ENCODE measurements around the gene LRPAP1. TPM values are rescaled to one million over a fixed set of nuclear protein-coding genes. Genes with fewer than 3 reads are reported as not detected.

LRPAP1 gene
- total and polyA plus RNA-seq, 10 of the 15 experiments (the other 5 are each of a cell fraction or from before 2014, with no cell fraction given), result 1.0 to 100 (median 51.1) TPM

DNA sequence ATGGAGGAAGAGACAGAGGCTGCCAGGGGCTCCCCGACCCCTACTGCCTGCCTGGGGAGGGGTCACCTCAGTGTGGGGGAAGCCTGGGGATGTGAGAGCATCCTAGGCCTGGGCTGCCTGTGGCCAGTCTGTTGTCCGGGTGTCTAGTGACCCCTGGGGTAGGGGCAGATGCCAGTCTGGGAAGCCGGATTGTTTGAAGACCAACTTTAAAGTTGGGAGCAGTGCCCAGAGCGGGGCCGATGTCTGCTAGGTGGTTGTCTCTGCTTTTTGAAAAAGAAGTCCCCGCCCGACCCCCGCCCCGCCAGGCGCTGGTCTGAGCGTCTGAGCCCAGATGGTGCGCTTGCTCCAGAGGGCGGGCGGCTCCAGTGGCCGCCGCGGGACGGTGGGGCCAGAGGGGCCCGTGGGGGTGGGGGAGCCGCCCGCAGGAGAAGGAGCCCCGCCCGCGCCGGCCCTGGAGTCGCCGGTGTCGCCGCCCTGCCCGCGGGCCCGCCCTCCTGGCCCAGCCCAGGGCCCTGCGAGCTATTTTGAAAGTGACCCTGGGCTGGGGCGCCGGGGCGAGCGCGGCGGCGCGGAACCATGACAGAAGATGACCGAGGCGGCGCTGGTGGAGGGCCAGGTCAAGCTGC lies 69.3 kb downstream of the LRPAP1 start, which contains the start of gene DOK7:
DOK7 (plus strand) TSS at position 517 of the 626 bp plus-strand sequence; CDS start at position 587, 70 bp downstream.
- TF ChIP-seq CREM (IDR thresholded peaks at IDR 0.05; ENCODE audit: low read depth) (no peak), DPF2 (IDR thresholded peaks at IDR 0.05) (no peak), EGR1 (IDR thresholded peaks at IDR 0.05; ENCODE audit: borderline replicate concordance in 1 of 2, low read depth in 2 of 2, low read length in 2 of 2) (no peak), BHLHE40 (IDR thresholded peaks at IDR 0.05; ENCODE audit: borderline replicate concordance in 1 of 2, low read depth in 2 of 2, low read length in 1 of 2) (no peak), MTA3 (IDR thresholded peaks at IDR 0.05; ENCODE audit: borderline replicate concordance, low read length) (no peak), YY1 (IDR thresholded peaks at IDR 0.05; ENCODE audit: low read depth, low read length) (no peak), REST (IDR thresholded peaks at IDR 0.05; ENCODE audit: low read depth, low read length) (no peak), FOS (IDR thresholded peaks at IDR 0.05; ENCODE audit: borderline replicate concordance, extremely low read depth, insufficient read length) (no peak), E2F4 (IDR thresholded peaks at IDR 0.05; ENCODE audit: low read depth, low read length) (no peak), JUND (IDR thresholded peaks at IDR 0.05; ENCODE audit: low read depth, low read length) (no peak), BCL11A (IDR thresholded peaks at IDR 0.05; ENCODE audit: low read depth, low read length) (no peak), BMI1 (IDR thresholded peaks at IDR 0.05; ENCODE audit: borderline replicate concordance) (no peak), FOXM1 (IDR thresholded peaks at IDR 0.05; ENCODE audit: low read depth, low read length) (no peak), ESRRA (IDR thresholded peaks at IDR 0.05; ENCODE audit: low read length) (no peak), WRNIP1 (IDR thresholded peaks at IDR 0.05; ENCODE audit: borderline replicate concordance, low read depth, low read length) (no peak), NR2F1 (conservative IDR thresholded peaks at IDR 0.05) (no peak), ZSCAN29 (IDR thresholded peaks at IDR 0.05) (no peak)
- TF ChIP-seq, protein P1, sequence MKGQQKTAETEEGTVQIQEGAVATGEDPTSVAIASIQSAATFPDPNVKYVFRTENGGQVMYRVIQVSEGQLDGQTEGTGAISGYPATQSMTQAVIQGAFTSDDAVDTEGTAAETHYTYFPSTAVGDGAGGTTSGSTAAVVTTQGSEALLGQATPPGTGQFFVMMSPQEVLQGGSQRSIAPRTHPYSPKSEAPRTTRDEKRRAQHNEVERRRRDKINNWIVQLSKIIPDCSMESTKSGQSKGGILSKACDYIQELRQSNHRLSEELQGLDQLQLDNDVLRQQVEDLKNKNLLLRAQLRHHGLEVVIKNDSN (IDR thresholded peaks at IDR 0.05; ENCODE audit: borderline replicate concordance, extremely low read length, insufficient read depth, low read depth, low read length), result no peak
- SMC1A ChIA-PET (ENCODE audit: uncharacterized antibody, unreplicated experiment), result no interaction called here
- in situ Hi-C loops (cut with MboI), result no loop called here

More for the DNA sequence above, 69.3 kb downstream of the LRPAP1 start, which contains the start of gene DOK7:
- no peak within 1 kb of the TSS for H3K9ac ChIP-seq (ENCODE audit: control insufficient read depth, insufficient read depth, low read length)
- H3K4me2 ChIP-seq (ENCODE audit: control insufficient read depth, insufficient read depth), result no peak within 1 kb of the TSS
- H3K9me3 ChIP-seq (replicated peaks; ENCODE audit: control insufficient read depth, insufficient read depth, low read length), result no peaks in the 10 kb centered on the region
- CTCF ChIA-PET, result no interaction called here
- peaks cover 0 to 5% of the 10 kb centered on the region in 2 experiments; a peak in 2 of 4 replicates for H3K27me3 ChIP-seq (replicated peaks in 1 of 2; ENCODE audit: control insufficient read depth in 2 of 2, insufficient read depth in 2 of 2, low read length in 1 of 2)
- H3K79me2 ChIP-seq (ENCODE audit: control insufficient read depth, insufficient read depth, low read length), result no peaks in the 10 kb centered on the region
- H3K4me3 ChIP-seq, result no peak within 1 kb of the TSS
- WGBS (ENCODE audit: insufficient coverage, insufficient replicate concordance, low lambda C conversion rate, missing lambda C conversion rate), result 47% methylated on average over 10 of the region's 44 CpGs
- intact Hi-C loops (cut with micrococcal nuclease; ENCODE audit: unreplicated experiment), result no loop called here
- POLR2A ChIA-PET, result no interaction called here
- H3K27ac ChIP-seq (ENCODE audit: control insufficient read depth, insufficient read depth), result no peak within 1 kb of the TSS
- DNase-seq (ENCODE audit: low read depth, low spot score) (no peak), FAIRE-seq (no peak), ATAC-seq (peak; percentile 56)
- H3K4me1 ChIP-seq (ENCODE audit: control insufficient read depth, insufficient read depth, low read length), result no peaks in the 10 kb centered on the region
- H3K36me3 ChIP-seq (ENCODE audit: control insufficient read depth in 2 of 2, insufficient read depth in 2 of 2, low read length in 1 of 2), result no peaks in the 10 kb centered on the region
- no peaks in the 10 kb centered on the region for H4K20me1 ChIP-seq (ENCODE audit: control insufficient read depth, insufficient read depth)
- BruUV-seq (replicated peaks), result no TSS peak
- RAD21 ChIA-PET (ENCODE audit: unreplicated experiment), result no interaction called here
- H2AFZ ChIP-seq (ENCODE audit: control insufficient read depth, low read depth, low read length), result no peak within 1 kb of the TSS

Data from GM12878 (cell line).